Measurements from ENCODE around the gene HHIPL1. TPM values are rescaled to one million over a fixed set of nuclear protein-coding genes. Genes with fewer than 3 reads are reported as not detected.
"Not testable (repeated sequence)": the region's sequence is repeated elsewhere in the genome, so short reads cannot be mapped to it uniquely, and the experiment has no call there.

Gene HHIPL1
- total RNA-seq, 3 donors from 2014 or later: 1.3 to 4.6 (median 2.3) TPM

GRCh38 chr14:99658218-99658845 is 13.4 kb downstream of the HHIPL1 start:
- no peaks in the 10 kb centered on the region for H3K36me3 ChIP-seq
- no peaks in the 10 kb centered on the region for H3K9me3 ChIP-seq
- DNase-seq (ENCODE audit: low spot score in 2 of 2): no peak
- TF ChIP-seq POLR2AphosphoS5 (IDR thresholded peaks at IDR 0.05) (no peak), CTCF (IDR thresholded peaks at IDR 0.05) (no peak), POLR2A (IDR thresholded peaks at IDR 0.05) (no peak)
- intact Hi-C loops (cut with DNase I; ENCODE audit: low total_unique reads): no loop called here
- H3K4me1 ChIP-seq: no peaks in the 10 kb centered on the region
- no peak overlapping the region for H3K4me3 ChIP-seq
- no peak overlapping the region for H3K27ac ChIP-seq
- peaks cover 0 to 7% of the 10 kb centered on the region in 2 donors for H3K27me3 ChIP-seq

GRCh38 chr14:99659333-99659741 is 14.4 kb downstream of the HHIPL1 start:
- DNase-seq (ENCODE audit: low spot score in 2 of 2): no peak
- H3K4me1 ChIP-seq: no peaks in the 10 kb centered on the region
- no peaks in the 10 kb centered on the region for H3K36me3 ChIP-seq
- intact Hi-C loops (cut with DNase I; ENCODE audit: low total_unique reads): no loop called here
- H3K27ac ChIP-seq: no peak overlapping the region
- H3K9me3 ChIP-seq: no peaks in the 10 kb centered on the region
- peak overlapping the region in 1 of 3 donors; percentile 51 for H3K4me3 ChIP-seq
- TF ChIP-seq POLR2A (IDR thresholded peaks at IDR 0.05): no peak
- no peak for TF ChIP-seq CTCF (IDR thresholded peaks at IDR 0.05)
- no peak for TF ChIP-seq POLR2AphosphoS5 (IDR thresholded peaks at IDR 0.05)
- peaks cover 0 to 7% of the 10 kb centered on the region in 2 donors for H3K27me3 ChIP-seq

GRCh38 chr14:99660006-99660566 is 15.2 kb downstream of the HHIPL1 start:
- Histone ChIP-seq H3K27me3 (peaks cover 0 to 7% of the 10 kb centered on the region in 2 donors), H3K4me3 (peak overlapping the region in 2 of 3 donors; percentile 22 to 51)
- intact Hi-C loops (cut with DNase I; ENCODE audit: low total_unique reads): no loop called here

GRCh38 chr14:99660794-99661193 is 15.9 kb downstream of the HHIPL1 start:
- H3K27me3 ChIP-seq: peaks cover 0 to 7% of the 10 kb centered on the region in 2 donors
- H3K4me1 ChIP-seq: no peaks in the 10 kb centered on the region
- no peak overlapping the region for H3K4me3 ChIP-seq
- intact Hi-C loops (cut with DNase I; ENCODE audit: low total_unique reads): no loop called here
- no peak overlapping the region for H3K27ac ChIP-seq
- no peaks in the 10 kb centered on the region for H3K36me3 ChIP-seq
- DNase-seq (ENCODE audit: low spot score in 2 of 2): no peak
- no peaks in the 10 kb centered on the region for H3K9me3 ChIP-seq
- TF ChIP-seq POLR2A (IDR thresholded peaks at IDR 0.05) (no peak), CTCF (IDR thresholded peaks at IDR 0.05) (no peak), POLR2AphosphoS5 (IDR thresholded peaks at IDR 0.05) (no peak)

More at GRCh38 chr14:99660006-99660566, 15.2 kb downstream of the HHIPL1 start:
- H3K36me3 ChIP-seq: no peaks in the 10 kb centered on the region
- H3K9me3 ChIP-seq: no peaks in the 10 kb centered on the region
- no peak for DNase-seq (ENCODE audit: low spot score in 2 of 2)
- TF ChIP-seq CTCF (IDR thresholded peaks at IDR 0.05) (no peak), POLR2AphosphoS5 (IDR thresholded peaks at IDR 0.05) (no peak), POLR2A (IDR thresholded peaks at IDR 0.05) (no peak)
- no peaks in the 10 kb centered on the region for H3K4me1 ChIP-seq
- no peak overlapping the region for H3K27ac ChIP-seq

- H3K4me1 ChIP-seq; H3K9me3 ChIP-seq; H3K27ac ChIP-seq; H3K4me3 ChIP-seq; DNase-seq (ENCODE audit: low spot score in 2 of 2); H3K27me3 ChIP-seq; intact Hi-C loops (cut with DNase I; ENCODE audit: low total_unique reads); H3K36me3 ChIP-seq: not testable (repeated sequence)
Measured at GRCh38 chr14:99661206-99661605, 16.3 kb downstream of the HHIPL1 start.

Data from breast epithelium (tissue), 4 donors.